Iris pigment epithelial cell (primary cell): Measurements from ENCODE around the gene ADGRL3.

Source experiments
- DNase-seq: peaks from one replicate; pipeline ENCODE4 v3.0.0-alpha.2; 2011; ENCODE audit warnings: low read depth

The ADGRL3 gene

GRCh38 chr4:61426229-61426628, 226.1 kb downstream of the ADGRL3 start:
- no peak for DNase-seq

GRCh38 chr4:61427099-61427817, 227.1 kb downstream of the ADGRL3 start:
- no peak for DNase-seq

GRCh38 chr4:61427818-61428495, 227.8 kb downstream of the ADGRL3 start:
- peak; percentile 5 for DNase-seq

GRCh38 chr4:61428950-61429349, 228.8 kb downstream of the ADGRL3 start:
- DNase-seq, result no peak

- DNase-seq, result no peak
Observed at GRCh38 chr4:61431131-61431530, 231.0 kb downstream of the ADGRL3 start.

GRCh38 chr4:61437923-61438322, 237.8 kb downstream of the ADGRL3 start:
- no peak for DNase-seq

- no peak for DNase-seq
Observed at GRCh38 chr4:61440321-61440720, 240.2 kb downstream of the ADGRL3 start.

GRCh38 chr4:61442936-61443335, 242.8 kb downstream of the ADGRL3 start:
- DNase-seq, result peak; percentile 43

GRCh38 chr4:61443813-61444510, 243.8 kb downstream of the ADGRL3 start:
- DNase-seq, result peak; percentile 76

- no peak for DNase-seq
Observed at GRCh38 chr4:61445374-61446063, 245.4 kb downstream of the ADGRL3 start.

GRCh38 chr4:61446941-61447340, 246.8 kb downstream of the ADGRL3 start:
- DNase-seq, result no peak

- no peak for DNase-seq
Observed at GRCh38 chr4:61447918-61448317, 247.8 kb downstream of the ADGRL3 start.

- DNase-seq, result no peak
Observed at GRCh38 chr4:61451935-61452334, 251.8 kb downstream of the ADGRL3 start.

- no peak for DNase-seq
Observed at GRCh38 chr4:61461956-61462355, 261.8 kb downstream of the ADGRL3 start.

- peak; percentile 74 for DNase-seq
Observed at GRCh38 chr4:61462451-61463326, 262.6 kb downstream of the ADGRL3 start.

GRCh38 chr4:61468024-61468720, 268.0 kb downstream of the ADGRL3 start:
- DNase-seq, result peak; percentile 84

GRCh38 chr4:61473306-61473705, 273.2 kb downstream of the ADGRL3 start:
- DNase-seq, result no peak

- DNase-seq, result no peak
Observed at GRCh38 chr4:61478340-61478739, 278.2 kb downstream of the ADGRL3 start.

- no peak for DNase-seq
Observed at GRCh38 chr4:61485056-61485455, 284.9 kb downstream of the ADGRL3 start.

- no peak for DNase-seq
Observed at GRCh38 chr4:61489927-61490326, 289.8 kb downstream of the ADGRL3 start.

GRCh38 chr4:61493041-61493440, 292.9 kb downstream of the ADGRL3 start:
- DNase-seq, result no peak
